ENCODE results near the gene SLC39A3. TPM values are rescaled to one million over a fixed set of nuclear protein-coding genes. Genes with fewer than 3 reads are reported as not detected.

The SLC39A3 gene
- total and polyA plus RNA-seq, 8 donors = 18.3 to 33.6 (median 22.8) TPM

GRCh38 chr19:2731181-2731995 is 8.4 kb downstream of the SLC39A3 start:
- Histone ChIP-seq H3K27me3 (peaks cover 0 to 21% of the 10 kb centered on the region in 2 donors), H3K36me3 (peaks cover 0 to 48% of the 10 kb centered on the region in 2 donors), H3K9me3 (peaks cover 0 to 1% of the 10 kb centered on the region in 2 donors), H3K4me3 (no peak overlapping the region), H3K4me1 (peaks cover 0 to 3% of the 10 kb centered on the region in 2 donors), H3K27ac (no peak overlapping the region)
- intact Hi-C loops (cut with DNase I) = no loop called here
- DNase-seq (no peak), ATAC-seq (no peak)
- TF ChIP-seq CTCF (IDR thresholded peaks at IDR 0.05) = no peak

- peaks cover 0 to 33% of the 10 kb centered on the region in 2 donors for H3K27me3 ChIP-seq
- no peak for ATAC-seq
- H3K4me3 ChIP-seq = no peak overlapping the region
- no peak for DNase-seq
- intact Hi-C loops (cut with DNase I) = no loop called here
- no peak for TF ChIP-seq CTCF (IDR thresholded peaks at IDR 0.05)
- H3K27ac ChIP-seq = no peak overlapping the region
- peaks cover 0 to 36% of the 10 kb centered on the region in 2 donors for H3K36me3 ChIP-seq
- no peaks in the 10 kb centered on the region for H3K9me3 ChIP-seq
- H3K4me1 ChIP-seq = peaks cover 0 to 3% of the 10 kb centered on the region in 2 donors
Observed at GRCh38 chr19:2729943-2730818, 9.6 kb downstream of the SLC39A3 start.

DNA sequence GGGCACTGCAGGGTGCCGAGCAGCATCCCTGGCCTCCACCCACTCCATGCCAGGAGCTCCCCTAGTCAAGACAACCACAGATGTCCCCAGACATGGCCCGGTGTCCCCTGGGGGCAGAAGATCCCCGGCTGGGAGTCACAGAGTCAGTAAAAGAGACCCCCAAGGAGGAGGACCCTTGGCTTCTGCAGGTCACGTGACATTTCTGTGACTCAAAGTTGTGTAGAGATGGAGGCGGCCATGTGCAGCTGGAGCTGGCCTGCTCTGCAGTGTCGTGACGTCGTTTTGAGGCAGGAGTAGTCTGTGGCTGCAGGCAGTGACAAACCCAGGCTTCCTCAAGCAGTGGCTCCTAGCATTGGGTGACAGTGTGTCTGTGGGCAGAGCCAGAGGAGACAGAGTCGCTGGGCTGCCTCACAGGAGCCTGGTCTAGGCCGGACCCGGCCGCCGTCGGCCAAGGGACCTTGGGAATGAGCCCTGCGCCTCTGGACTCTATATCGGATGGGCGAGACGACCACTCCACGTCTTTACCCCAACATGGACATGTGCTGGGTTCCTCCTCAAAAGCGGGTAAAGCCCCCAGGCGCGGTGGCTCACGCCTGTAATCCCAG is 10.9 kb downstream of the SLC39A3 start:
- no peak for TF ChIP-seq CTCF (IDR thresholded peaks at IDR 0.05)
- no peak for DNase-seq
- ATAC-seq = no peak
- Histone ChIP-seq H3K4me3 (no peak overlapping the region), H3K27ac (no peak overlapping the region), H3K36me3 (peaks cover 0 to 23% of the 10 kb centered on the region in 2 donors), H3K27me3 (peaks cover 0 to 43% of the 10 kb centered on the region in 2 donors), H3K9me3 (no peaks in the 10 kb centered on the region), H3K4me1 (peaks cover 0 to 3% of the 10 kb centered on the region in 2 donors)
- intact Hi-C loops (cut with DNase I) = no loop called here

GRCh38 chr19:2727640-2727944 is 12.2 kb downstream of the SLC39A3 start:
- Histone ChIP-seq H3K9me3 (no peaks in the 10 kb centered on the region), H3K36me3 (peaks cover 0 to 10% of the 10 kb centered on the region in 2 donors), H3K4me3 (no peak overlapping the region), H3K27ac (no peak overlapping the region), H3K27me3 (peaks cover 0 to 56% of the 10 kb centered on the region in 2 donors), H3K4me1 (peaks cover 0 to 3% of the 10 kb centered on the region in 2 donors)
- no peak for DNase-seq
- intact Hi-C loops (cut with DNase I) = no loop called here
- no peak for TF ChIP-seq CTCF (IDR thresholded peaks at IDR 0.05)
- no peak for ATAC-seq

All from left lung (tissue), 10 donors.